ENCODE data around the gene SULT1E1.

DNA sequence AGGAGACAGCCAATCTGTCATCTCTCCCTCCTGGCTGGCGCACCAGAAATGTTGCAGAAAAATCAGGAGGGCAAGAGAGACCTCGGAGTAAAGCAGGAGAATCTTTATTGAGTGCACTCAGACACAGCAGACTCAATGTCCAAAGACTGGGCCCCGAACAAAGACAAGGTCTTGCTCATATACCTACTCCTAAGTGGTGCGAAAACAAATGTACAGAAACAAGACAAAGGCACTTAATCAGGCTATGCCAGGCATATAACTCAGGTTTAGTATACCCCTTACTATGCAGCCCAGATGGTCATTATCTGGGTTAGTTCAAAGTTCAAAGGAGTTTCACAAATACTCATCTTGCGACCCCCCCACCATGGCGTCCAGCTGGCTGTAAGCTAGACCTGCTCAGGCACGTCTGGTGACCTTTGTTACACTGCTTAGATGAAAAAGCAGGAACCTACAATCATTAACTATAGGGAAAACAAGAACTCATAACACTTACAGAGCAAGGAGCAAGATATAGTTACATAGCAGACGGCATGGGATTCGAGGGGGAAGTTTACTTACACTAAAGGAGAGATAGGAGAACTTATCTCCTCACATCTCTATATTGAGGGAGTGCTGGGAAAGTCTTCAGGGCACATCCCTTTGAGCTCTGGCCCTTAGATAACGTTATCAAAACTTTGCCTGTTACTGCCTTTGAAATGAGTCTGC lies 27.5 kb downstream of the SULT1E1 start:
- TF ChIP-seq, protein P1, sequence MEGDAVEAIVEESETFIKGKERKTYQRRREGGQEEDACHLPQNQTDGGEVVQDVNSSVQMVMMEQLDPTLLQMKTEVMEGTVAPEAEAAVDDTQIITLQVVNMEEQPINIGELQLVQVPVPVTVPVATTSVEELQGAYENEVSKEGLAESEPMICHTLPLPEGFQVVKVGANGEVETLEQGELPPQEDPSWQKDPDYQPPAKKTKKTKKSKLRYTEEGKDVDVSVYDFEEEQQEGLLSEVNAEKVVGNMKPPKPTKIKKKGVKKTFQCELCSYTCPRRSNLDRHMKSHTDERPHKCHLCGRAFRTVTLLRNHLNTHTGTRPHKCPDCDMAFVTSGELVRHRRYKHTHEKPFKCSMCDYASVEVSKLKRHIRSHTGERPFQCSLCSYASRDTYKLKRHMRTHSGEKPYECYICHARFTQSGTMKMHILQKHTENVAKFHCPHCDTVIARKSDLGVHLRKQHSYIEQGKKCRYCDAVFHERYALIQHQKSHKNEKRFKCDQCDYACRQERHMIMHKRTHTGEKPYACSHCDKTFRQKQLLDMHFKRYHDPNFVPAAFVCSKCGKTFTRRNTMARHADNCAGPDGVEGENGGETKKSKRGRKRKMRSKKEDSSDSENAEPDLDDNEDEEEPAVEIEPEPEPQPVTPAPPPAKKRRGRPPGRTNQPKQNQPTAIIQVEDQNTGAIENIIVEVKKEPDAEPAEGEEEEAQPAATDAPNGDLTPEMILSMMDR (IDR thresholded peaks at IDR 0.05; ENCODE audit: insufficient read depth, low read depth, low read length), result no peak
- no peak for TF ChIP-seq EZH2 (IDR thresholded peaks at IDR 0.05; ENCODE audit: insufficient read depth, low read length)
